Stimulated activated CD8-positive, alpha-beta memory T cell treated with anti-CD3 and anti-CD28 coated beads, Interleukin-15, amount 100 ng/mL, for 48 hours (primary cell): ENCODE measurements around the gene SCTR.

ENCODE experiments used
- DNase-seq, 2 donors: peaks; one replicate each; pipeline ENCODE4 v3.0.0-alpha.2; 2020; ENCODE audit warnings: low read depth in 2 of 2

SCTR gene

DNA sequence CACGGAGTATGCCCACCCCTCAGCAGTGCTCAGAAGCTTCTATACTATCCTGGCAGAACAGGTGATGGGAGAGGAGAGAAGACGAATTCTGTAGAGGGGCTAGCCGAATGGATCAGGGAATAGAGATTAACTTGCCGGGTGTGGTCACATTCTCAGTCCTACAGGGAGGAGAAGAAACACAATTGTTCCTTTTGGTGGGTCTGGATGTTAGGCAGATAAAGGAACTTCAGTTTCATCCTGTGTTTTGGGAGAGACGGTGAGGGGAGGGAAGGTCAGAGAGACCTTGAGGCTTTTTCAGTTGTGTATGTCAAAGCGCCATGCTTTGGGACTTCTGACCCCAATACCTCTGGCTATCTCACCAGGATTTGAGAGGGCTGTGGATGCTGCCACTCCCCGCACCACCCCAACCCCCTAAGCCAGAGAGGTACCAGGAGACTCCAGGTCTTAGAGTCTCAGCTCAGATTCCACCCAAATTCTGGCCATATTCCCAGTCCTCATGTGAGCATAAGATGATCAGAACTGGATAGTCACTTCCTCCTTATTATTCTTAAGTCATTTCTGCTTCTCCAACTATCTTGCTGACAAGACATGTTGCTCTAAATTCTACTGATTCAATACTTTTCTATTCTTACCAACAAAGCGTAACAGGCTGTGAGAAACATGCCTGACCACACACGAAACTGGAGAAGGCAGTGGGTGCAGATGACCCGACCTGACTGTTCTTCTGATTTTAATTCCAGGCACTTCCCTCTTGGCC is 94.9 kb downstream of the SCTR start:
- no peak for DNase-seq

DNA sequence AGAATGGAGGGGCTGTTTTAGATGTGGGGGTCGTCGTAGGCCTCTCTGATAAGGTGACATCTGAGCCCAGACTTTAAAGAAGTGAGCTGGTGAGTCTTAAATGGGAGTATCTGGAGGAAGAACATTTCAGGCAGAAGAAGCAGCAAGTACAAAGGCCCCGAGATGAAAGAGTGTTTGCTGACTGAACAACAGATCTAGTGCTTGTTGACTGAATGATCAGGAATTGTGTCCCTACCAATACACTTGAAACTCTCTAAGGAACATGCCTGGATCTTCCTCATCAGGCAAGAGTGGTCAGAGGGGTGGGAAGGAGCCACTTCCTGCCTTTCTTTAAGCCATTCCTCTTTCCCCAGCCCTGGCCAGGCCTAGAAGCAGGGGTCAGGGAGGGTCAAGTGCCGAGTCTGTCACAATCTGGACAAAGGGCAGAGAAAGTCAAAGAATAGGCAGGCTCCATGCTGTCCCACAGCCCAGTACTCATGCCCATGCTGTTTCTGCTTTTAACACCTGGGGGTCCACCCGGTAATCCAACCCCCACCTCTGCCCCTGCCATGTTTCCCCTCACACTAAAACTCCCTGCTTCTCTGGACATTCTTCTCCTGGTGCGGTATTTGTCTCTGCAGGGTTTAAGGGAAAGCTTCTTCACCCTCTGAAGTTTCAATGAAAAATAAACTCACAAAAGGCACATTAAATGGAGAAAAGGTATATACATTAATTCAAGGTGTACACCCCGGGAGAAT is 95.6 kb downstream of the SCTR start:
- DNase-seq: no peak

DNA sequence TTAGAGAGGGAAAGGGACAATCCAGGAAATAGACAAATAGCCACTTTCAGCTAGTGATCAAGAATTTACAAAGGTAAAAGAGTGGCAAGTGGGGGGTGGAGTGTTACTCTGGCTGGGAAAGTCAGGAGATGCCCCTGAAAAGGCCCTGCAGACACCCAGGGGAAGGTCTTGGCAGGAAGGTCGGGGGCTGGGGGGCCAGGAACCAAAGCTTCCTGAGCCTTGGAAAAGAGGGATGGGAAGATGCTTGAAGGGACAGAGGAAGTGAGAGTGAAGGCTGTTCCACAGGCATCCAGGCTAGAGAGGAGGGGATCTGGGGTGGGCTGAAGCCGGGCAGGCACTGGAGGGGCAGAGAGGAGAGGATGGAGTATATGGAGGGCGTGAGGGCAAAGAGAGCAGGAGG is 96.5 kb downstream of the SCTR start:
- no peak for DNase-seq

DNA sequence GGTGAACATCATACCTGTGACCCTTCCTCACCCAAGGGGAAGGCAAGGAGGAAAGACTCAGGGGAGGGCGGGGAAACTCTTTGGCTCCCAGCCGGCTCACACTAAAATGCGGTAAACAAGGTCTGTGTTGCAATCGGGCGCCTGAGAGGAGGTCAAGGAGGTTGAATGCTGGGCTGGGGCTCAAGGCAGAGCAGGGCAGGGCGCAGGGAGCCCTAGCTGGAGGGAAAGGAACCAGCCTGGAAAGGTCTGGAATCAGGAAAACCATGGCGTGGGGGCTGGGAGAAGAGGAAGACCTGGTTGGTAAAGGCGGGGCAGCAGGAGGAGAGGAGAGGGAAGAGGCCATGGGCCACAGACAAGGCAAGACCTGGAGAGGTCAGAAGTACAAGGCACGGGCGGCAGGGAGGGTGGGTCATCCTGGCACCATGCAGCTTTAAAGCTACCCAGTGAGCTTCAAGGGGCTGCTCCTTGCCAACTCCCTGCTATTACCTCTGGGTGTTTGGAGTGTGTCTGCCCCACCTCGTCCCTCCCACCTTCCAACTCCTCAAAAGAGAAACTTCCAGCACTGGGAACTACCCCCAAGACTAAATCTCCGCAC is 97.4 kb downstream of the SCTR start:
- no peak for DNase-seq

DNA sequence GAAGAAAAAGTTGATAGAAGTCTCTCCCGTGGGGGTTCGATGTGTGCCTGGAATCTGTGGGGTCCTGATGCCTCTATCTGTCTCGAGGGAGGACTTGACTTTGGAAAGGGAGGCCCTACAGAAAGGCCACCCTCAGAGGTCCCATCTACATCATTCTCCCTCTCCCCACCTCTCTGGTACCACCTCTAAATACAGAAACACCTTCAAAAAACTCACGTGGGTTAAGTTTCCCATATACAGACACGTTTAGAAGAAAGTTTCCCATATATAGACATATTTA is 97.9 kb downstream of the SCTR start:
- DNase-seq: no peak

DNA sequence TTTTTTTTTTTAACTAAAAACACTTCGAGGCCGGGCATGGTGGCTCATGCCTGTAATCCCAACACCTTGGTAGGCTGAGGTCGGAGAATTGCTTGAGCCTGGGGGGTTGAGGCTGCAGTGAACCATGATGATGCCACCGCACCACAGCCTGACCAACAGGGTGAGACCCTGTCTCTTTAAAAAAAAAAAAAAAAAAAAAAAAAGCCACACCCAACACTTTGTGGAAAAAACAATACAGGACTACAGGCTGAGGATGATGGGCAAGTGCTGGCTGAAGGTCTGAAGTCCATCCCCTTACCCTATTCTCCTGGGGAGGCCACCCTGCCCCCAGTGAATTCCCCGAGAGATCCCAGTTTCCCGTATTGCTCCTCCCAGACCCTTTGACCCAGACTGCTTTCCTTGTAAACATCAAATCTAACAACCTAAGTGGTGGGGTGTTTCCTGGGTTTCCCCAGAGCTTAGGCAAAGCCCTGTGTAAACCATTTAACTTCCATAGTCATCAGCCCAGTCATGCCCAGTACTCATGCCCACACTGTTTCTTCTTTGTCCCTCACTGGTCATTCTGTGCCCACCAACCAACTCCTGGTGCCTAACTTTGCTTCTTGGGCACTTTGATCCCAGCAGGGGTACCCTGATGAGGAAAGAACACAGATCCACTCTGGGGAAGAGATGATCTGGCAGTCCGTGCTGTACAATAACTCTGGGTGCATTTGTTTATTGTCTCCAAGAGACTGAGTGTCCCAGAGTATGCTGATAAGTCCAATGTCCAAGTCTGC is 98.5 kb downstream of the SCTR start:
- DNase-seq: no peak

DNA sequence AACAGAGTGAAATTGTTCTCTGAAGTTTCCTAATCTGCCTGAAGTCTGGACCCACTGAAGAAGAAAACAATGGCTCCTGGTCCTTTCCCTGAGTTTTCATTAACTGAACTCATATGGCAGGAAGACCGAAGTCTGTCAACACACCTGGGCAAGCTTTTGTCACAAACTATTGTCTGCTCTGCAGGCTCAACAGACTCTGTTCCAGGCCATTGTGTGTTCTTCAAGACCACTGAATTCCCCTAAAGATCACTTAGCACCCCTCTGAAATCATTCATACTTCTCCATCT is 99.2 kb downstream of the SCTR start:
- no peak for DNase-seq

DNA sequence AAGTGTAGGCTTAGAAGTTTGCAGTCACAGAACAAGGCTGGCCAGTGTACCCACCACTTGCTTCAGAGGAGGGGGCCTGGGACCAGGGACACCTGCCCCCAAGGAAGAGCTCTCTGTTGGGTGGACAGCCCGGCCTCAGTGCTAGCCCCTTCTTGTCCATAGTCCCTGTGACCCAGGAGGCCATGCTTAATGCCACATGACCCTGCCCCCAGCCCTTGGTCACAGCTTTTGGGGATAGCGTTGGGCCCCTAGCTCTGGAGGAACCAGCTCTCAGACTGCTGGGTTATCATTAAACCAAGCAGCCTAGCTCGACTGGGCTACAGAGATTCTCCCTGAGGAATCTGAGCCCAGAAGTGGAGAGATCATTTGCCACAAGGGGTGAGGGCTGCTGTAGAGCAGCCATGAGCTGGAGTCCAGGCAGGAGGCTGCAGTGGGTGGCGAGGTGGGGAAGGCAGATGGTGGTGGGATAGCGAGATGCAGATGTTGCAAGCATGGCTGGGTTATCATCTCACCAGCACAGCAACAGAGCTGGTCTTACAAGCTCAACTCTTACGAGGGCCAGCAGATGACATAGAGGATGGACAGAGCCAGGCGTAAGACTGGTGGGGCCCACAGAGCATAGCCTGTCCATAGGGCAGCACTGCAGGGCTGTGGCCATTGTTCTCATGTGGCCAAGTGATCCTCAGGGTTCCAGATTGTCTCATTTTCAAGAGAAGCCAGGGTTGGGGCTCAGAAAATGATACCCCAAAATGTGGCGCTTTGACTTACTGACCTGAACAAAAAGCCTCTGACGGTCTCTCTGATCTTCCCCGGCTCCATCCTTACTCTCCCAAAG is 99.8 kb downstream of the SCTR start:
- no peak for DNase-seq

DNA sequence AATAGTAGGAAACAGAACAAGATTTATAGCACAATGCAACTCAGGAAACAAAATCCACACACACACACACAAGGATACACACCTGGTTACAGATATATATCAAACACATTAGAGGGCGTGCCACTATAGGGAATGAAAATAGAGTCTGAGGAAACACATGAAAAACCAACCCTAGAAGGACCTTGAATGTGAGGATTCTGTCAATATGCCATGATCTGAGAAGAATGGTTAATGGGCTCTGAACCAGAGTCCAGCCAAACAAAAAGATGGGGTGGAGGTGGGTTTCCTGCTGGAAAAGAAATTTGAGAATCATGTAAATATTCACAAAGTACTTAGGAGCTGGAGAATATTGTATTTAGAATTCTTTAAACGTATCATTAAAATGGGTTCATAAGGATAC is 100.5 kb downstream of the SCTR start:
- no peak for DNase-seq

DNA sequence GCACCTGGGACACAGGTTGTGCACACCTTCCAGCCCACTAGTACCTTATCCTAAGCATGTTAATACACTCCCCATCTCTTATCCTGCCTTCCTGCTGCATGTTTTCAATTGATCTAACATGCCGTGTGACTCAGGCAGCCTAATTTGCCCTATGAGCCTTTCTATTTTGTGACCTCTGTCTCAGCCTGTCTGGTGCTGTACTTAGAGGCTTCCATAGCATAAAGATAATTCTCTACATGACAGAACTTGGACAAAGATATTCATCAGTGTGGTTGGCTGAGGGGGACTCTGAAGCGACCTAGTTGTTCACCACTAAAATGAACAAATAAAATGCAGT is 101.2 kb downstream of the SCTR start:
- DNase-seq: no peak

DNA sequence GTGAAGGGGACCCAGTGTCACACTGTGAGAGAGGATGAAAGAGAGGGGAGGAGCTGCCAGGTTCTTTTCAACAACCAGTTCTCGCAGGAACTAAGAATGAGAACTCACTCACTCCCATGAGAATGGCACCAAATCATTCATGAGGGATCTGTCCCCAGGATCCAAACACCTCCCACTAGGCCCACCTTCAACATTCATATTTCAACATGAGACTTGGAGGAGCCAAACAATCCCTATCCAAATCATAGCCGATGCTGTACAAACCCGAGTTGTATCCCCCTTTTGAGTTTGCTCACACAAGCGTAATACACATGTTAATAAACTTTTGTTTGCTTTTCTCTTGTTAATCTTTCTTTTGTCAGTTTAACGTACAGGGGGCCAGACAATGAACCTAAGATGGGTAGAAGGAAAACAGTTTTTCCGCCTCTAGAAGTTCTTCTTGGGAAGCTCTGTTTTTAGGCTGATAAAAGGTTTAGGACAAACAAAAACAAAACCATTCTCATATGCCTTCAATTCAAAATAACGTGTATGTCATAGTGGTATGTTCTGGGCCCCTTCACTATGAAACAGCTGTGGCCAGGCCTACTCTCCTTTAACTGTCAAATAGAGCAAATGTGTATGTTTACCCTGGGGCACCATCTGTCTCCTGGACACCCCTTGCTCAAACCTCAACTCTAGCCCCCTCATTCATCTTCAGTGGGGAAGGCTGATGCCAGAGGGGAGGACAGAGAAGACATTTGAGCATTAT is 101.7 kb downstream of the SCTR start:
- DNase-seq: no peak

DNA sequence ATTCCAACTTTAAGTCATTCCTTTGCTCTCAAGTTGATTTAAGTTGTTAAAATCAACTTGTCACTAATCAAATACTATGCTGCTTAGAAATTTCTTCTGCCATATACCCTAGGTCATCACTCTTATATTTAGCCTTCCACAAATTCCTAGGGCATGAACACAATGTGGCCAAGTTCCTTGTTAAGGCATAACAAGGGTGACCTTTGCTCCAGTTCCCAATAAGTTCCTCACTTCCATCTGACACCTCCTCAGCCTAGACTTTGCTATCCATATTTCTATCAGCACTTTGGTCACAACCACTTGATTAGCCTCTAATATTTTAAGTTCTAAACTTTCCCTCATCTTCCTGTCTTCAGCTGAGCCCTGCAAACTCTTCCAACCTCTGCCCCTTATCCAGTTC is 102.5 kb downstream of the SCTR start:
- no peak for DNase-seq

DNA sequence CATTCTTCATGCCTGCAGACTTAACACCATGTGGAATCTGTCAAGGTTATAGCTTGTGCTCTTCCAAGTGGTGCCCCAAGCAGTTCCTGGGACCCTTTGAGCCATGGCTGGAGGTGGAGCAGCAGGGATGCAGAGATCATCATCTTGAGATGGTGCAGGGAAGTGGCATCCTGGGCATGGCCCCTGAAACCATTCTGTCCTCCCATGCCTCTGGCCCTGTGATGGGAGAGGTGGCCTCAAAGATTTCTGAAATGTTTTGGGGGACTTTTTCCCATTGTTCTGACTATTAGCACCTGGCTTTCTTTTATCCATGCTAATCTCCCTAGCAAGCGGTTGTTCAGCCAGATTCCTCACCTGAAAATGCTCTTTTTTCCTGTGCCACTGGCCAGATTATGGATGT is 103.0 kb downstream of the SCTR start:
- DNase-seq: no peak

DNA sequence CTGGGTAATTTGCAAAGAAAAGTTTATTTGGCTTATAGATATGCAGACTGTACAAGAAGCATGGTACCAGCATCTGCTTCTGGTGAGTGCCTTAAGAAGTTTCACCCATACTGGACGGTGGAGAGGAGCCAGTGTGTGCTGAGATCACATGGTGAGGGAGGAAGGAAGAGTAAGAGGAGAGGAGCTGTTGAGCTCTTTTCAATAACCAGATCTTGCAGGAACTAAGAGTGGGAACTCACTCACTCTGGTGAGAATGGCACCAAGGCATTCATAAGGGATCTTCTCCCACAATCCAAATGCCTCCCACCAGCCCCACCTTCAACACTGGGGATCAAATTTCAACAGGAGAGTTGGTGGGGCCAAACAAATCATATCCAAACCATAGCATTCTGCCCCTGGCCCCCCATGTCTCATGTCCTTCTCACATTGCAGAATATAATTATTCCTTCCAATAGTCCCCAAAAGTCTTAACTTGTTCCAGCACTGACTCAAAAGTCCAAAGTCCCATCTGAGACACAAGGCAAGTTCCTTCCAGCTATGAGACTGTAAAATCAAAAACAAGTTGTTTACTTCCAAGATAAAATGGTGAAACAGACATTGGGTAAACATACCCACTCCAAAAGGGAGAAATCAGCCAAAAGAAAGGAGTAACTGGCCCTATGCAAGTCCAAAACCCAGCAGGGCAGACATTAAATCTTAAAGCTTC is 104.3 kb downstream of the SCTR start:
- DNase-seq: no peak

DNA sequence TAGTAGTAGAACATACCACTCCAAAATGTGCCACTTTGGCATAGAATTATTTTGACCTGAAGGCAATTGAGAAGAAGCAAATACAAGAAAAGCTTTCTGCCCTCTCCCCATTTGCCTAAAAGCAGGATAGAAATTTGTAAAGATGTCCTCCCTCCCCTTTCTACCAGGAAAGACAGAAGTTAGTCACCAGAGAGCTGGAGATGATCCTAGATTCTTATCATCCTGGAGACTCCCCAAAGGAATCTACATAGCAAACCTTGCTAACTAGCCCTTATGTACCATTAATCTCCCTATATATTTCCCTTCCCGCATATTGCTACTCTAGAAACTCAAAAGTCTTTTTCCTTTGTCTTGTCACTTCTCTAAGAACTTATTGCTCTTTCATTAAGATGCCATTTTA is 105.2 kb downstream of the SCTR start:
- DNase-seq: no peak

DNA sequence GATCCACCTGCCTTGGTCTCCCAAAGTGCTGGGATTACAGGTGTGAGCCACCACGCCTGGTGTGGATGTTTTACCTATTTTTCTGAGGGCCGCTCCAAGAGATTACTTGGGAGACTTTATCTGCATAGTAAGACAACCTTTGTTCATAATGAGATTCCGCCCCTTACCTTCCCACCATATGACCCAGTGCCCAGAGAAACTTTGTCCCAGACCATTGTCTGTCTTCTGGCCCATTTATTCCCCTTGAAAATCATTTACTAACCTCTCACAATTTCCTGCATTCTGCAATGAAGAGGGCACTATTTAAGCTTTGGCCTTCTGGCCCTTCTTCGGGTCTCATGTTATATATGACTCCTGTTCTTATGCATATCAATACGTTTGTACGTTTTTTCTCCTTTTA is 106.4 kb downstream of the SCTR start:
- no peak for DNase-seq

DNA sequence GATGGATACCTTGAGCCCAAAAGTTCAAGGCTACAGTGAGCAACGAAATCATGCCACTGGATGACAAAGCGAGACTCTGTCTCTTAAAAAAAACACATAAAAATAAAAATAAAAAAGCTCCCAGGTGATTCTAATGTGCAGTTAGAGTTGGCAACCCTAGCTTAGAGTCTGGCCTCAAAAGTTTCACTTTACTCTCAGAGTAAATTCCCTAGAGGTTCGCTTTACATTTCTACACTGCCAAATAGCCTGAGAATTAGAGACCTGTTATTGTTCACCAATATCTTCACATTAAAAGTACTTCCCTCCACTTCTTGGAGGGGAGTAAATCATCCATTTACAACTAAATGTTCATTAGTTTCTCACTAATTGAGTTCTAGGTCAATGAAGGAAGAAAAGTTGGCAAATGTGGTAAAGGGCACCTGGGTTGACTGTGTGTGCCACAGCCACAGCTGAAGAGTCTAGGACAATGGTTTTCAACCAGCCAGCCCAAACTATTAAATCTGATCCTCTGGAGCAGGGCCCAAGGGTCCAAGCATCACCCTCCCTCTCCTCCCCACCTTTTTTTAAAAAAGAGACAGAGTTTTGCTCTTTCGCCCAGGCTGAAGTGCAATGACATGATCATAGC is 107.9 kb downstream of the SCTR start:
- no peak for DNase-seq

DNA sequence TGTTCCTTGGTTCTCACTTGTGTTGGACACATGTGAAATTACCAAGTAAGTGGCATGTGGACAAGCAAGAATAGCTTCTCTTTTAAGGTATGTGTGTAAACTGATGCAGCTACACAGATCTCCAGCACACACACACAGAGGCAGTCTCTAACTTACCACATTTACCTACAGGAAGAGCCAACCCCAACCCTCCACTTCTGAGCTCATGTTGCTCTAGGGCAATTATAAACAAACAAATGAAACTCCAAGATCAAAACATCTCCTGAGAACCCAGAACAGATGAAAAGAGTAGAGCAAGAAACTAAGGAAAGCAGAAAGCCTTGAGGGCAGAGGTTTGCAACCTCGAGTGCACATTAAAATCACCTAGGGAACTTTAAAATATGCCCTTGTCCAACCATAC is 108.7 kb downstream of the SCTR start:
- DNase-seq: no peak

DNA sequence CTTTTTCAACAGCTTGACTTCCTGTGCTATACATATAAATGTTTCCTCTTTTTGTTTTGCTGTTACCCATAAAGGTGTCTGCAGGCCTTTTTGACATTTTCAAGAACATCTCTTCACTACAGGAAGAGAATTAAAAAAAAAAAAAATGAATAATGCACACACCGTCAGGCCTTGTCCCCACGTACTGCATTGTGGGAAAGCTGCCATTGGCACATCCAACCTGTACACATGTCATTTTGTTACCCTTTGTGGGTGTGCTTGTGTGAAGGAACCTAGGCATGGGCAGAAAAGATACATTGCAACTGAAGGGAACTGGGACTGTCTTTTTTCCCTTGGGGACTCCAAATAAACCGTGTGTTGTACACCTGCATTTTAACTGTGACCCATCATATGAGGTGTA is 109.4 kb downstream of the SCTR start:
- DNase-seq: no peak

DNA sequence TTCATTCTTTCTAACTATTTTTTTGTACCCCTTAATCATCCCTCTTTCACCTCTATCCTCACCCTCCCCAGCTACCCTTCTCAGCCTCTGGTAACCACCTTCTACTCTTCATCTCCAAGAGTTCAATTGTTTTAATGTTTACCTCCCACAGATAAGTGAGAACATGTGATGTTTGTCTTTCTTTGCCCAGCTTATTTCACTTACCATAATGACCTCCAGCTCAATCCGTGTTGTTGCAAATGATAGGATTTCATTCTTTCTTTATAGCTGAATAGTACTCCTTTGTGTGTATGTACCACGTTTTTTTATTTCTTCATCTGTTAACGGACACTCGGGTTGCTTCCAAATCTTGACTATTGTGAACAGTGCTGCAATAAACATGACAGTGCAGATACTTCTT is 114.8 kb downstream of the SCTR start:
- DNase-seq: no peak
